Pons (tissue), 1 donor: ENCODE data around the gene PCK2.
"Not testable (repeated sequence)": the region's sequence is repeated elsewhere in the genome, so short reads cannot be mapped to it uniquely, and the experiment has no call there.

Source experiments
- DNase-seq: peaks from one replicate; pipeline ENCODE4 v3.0.0-alpha.2; 2016; ENCODE audit warnings: low spot score

PCK2 gene

GRCh38 chr14:24095271-24096068 lies 1.4 kb downstream of the PCK2 start:
- DNase-seq = peak; percentile 25

GRCh38 chr14:24096545-24097181 lies 2.6 kb downstream of the PCK2 start:
- DNase-seq = no peak

GRCh38 chr14:24098229-24098926 lies 4.3 kb downstream of the PCK2 start:
- DNase-seq = no peak

- peak; percentile 18 for DNase-seq
Observed at GRCh38 chr14:24098927-24099813, 5.1 kb downstream of the PCK2 start.

- DNase-seq = no peak
Observed at GRCh38 chr14:24100197-24100981, 6.3 kb downstream of the PCK2 start.

- DNase-seq = no peak
Observed at GRCh38 chr14:24100982-24101494, 6.9 kb downstream of the PCK2 start.

- DNase-seq = no peak
Observed at GRCh38 chr14:24102357-24103048, 8.4 kb downstream of the PCK2 start.

GRCh38 chr14:24103451-24103850 lies 9.3 kb downstream of the PCK2 start:
- no peak for DNase-seq

GRCh38 chr14:24105609-24106239 lies 11.6 kb downstream of the PCK2 start:
- DNase-seq = not testable (repeated sequence)

- no peak for DNase-seq
Observed at GRCh38 chr14:24106672-24107271, 12.7 kb downstream of the PCK2 start.

- no peak for DNase-seq
Observed at GRCh38 chr14:24108336-24108874, 14.3 kb downstream of the PCK2 start.

GRCh38 chr14:24110060-24110459 lies 15.9 kb downstream of the PCK2 start:
- no peak for DNase-seq

GRCh38 chr14:24110523-24110922 lies 16.4 kb downstream of the PCK2 start:
- no peak for DNase-seq

GRCh38 chr14:24113379-24113800 lies 19.3 kb downstream of the PCK2 start:
- no peak for DNase-seq

GRCh38 chr14:24113801-24114531 lies 19.9 kb downstream of the PCK2 start:
- DNase-seq = peak; percentile 89

- DNase-seq = peak; percentile 100
Observed at GRCh38 chr14:24114532-24115421, 20.7 kb downstream of the PCK2 start, which contains the start of the genes DCAF11 and NRL. Gene DCAF11 (plus strand): TSS chr14:24114777. CDS start chr14:24115595, 818 bp downstream. Gene NRL (minus strand): TSS chr14:24114949. CDS start chr14:24082848, 32,101 bp downstream.
